GOT3 (cell line): Measurements from ENCODE around the gene CLTC.
"Not testable (repeated sequence)": the region's sequence is repeated elsewhere in the genome, so short reads cannot be mapped to it uniquely, and the experiment has no call there.

Experiments used
- DNase-seq: peaks from one replicate; lab custom pipeline; 2025; ENCODE audit warnings: mixed read lengths; lab: John Stamatoyannopoulos, UW

Gene CLTC

GRCh38 chr17:59634632-59635541 lies 15.2 kb downstream of the CLTC start:
- no peak for DNase-seq

- no peak for DNase-seq
Measured at GRCh38 chr17:59637611-59638310, 18.1 kb downstream of the CLTC start.

GRCh38 chr17:59638553-59638952 lies 18.9 kb downstream of the CLTC start:
- DNase-seq: no peak

- DNase-seq: no peak
Measured at GRCh38 chr17:59641799-59642484, 22.2 kb downstream of the CLTC start.

- no peak for DNase-seq
Measured at GRCh38 chr17:59642565-59642964, 22.9 kb downstream of the CLTC start.

GRCh38 chr17:59643159-59644140 lies 23.8 kb downstream of the CLTC start:
- DNase-seq: no peak

GRCh38 chr17:59647288-59647687 lies 27.6 kb downstream of the CLTC start:
- DNase-seq: no peak

- no peak for DNase-seq
Measured at GRCh38 chr17:59649886-59650285, 30.2 kb downstream of the CLTC start.

GRCh38 chr17:59650642-59651041 lies 30.9 kb downstream of the CLTC start:
- no peak for DNase-seq

GRCh38 chr17:59651346-59651745 lies 31.7 kb downstream of the CLTC start:
- no peak for DNase-seq

- DNase-seq: no peak
Measured at GRCh38 chr17:59652119-59652518, 32.4 kb downstream of the CLTC start.

GRCh38 chr17:59656624-59657023 lies 36.9 kb downstream of the CLTC start:
- DNase-seq: not testable (repeated sequence)

GRCh38 chr17:59666235-59666634 lies 46.5 kb downstream of the CLTC start:
- DNase-seq: no peak

- DNase-seq: no peak
Measured at GRCh38 chr17:59668816-59669215, 49.1 kb downstream of the CLTC start.

GRCh38 chr17:59669411-59669810 lies 49.7 kb downstream of the CLTC start:
- no peak for DNase-seq

- no peak for DNase-seq
Measured at GRCh38 chr17:59669944-59670343, 50.2 kb downstream of the CLTC start.

- no peak for DNase-seq
Measured at GRCh38 chr17:59671386-59671785, 51.7 kb downstream of the CLTC start.

GRCh38 chr17:59675231-59675630 lies 55.5 kb downstream of the CLTC start:
- no peak for DNase-seq

GRCh38 chr17:59676716-59677115 lies 57.0 kb downstream of the CLTC start:
- no peak for DNase-seq

- DNase-seq: no peak
Measured at GRCh38 chr17:59678918-59679317, 59.2 kb downstream of the CLTC start.

- DNase-seq: no peak
Measured at GRCh38 chr17:59680314-59680713, 60.6 kb downstream of the CLTC start.
